ENCODE results near the gene FZR1.
"Not testable (repeated sequence)": the region's sequence is repeated elsewhere in the genome, so short reads cannot be mapped to it uniquely, and the experiment has no call there.

Gene FZR1

GRCh38 chr19:3570042-3570441 is 63.9 kb downstream of the FZR1 start:
- H3K36me3 ChIP-seq (ENCODE audit: insufficient read depth, low read length); H3K27me3 ChIP-seq (ENCODE audit: insufficient read depth, low read length); H2AFZ ChIP-seq (ENCODE audit: low read depth, low read length): not testable (repeated sequence)

GRCh38 chr19:3570606-3571011 is 64.5 kb downstream of the FZR1 start:
- Histone ChIP-seq H3K36me3 (ENCODE audit: insufficient read depth, low read length) (peaks cover 9% of the 10 kb centered on the region), H3K4me3 (ENCODE audit: low read length) (no peak overlapping the region)

More at GRCh38 chr19:3570042-3570441, 63.9 kb downstream of the FZR1 start:
- H3K4me1 ChIP-seq (ENCODE audit: insufficient read depth, low read length); H3K4me3 ChIP-seq (ENCODE audit: low read length); H3K9me3 ChIP-seq (ENCODE audit: low read length): not testable (repeated sequence)

GRCh38 chr19:3572132-3572854 is 66.2 kb downstream of the FZR1 start:
- peak overlapping the region; percentile 68 for H2AFZ ChIP-seq (ENCODE audit: low read depth, low read length)
- peak overlapping the region; percentile 55 for H3K4me3 ChIP-seq (ENCODE audit: low read length)
- H3K27me3 ChIP-seq (ENCODE audit: insufficient read depth, low read length) = no peaks in the 10 kb centered on the region
- H3K36me3 ChIP-seq (ENCODE audit: insufficient read depth, low read length) = peaks cover 20% of the 10 kb centered on the region
- no peaks in the 10 kb centered on the region for H3K9me3 ChIP-seq (ENCODE audit: low read length)
- H3K4me1 ChIP-seq (ENCODE audit: insufficient read depth, low read length) = peaks cover 4% of the 10 kb centered on the region

More at GRCh38 chr19:3570606-3571011, 64.5 kb downstream of the FZR1 start:
- no peaks in the 10 kb centered on the region for H3K27me3 ChIP-seq (ENCODE audit: insufficient read depth, low read length)
- H3K9me3 ChIP-seq (ENCODE audit: low read length) = no peaks in the 10 kb centered on the region
- peaks cover 4% of the 10 kb centered on the region for H3K4me1 ChIP-seq (ENCODE audit: insufficient read depth, low read length)
- no peak overlapping the region for H2AFZ ChIP-seq (ENCODE audit: low read depth, low read length)

DNA sequence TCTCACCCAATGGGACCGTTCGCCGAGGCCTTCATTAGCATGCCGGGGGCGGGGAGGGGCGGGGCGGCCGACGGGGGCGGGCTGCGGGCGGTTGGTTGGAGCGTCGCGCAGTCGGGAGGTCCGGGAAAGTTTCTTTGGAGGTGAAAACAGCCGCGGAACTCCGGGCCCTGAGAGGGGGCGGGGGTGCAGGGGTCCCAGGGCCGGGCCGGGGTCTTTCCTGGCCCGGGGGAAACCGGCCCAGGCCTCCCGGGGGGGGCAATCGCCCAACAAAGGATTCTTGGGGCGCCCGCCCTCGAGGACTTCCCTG is 66.7 kb downstream of the FZR1 start, which contains the start of gene HMG20B:
HMG20B (plus strand) TSS at position 90 of the 307 bp plus-strand sequence. CDS start 366 bp downstream, outside the sequence.
- no peaks in the 10 kb centered on the region for H3K27me3 ChIP-seq (ENCODE audit: insufficient read depth, low read length)
- no peaks in the 10 kb centered on the region for H3K9me3 ChIP-seq (ENCODE audit: low read length)
- H3K36me3 ChIP-seq (ENCODE audit: insufficient read depth, low read length) = peaks cover 20% of the 10 kb centered on the region
- peak within 1 kb of the TSS; percentile 69 for H2AFZ ChIP-seq (ENCODE audit: low read depth, low read length)
- peak within 1 kb of the TSS; percentile 98 for H3K4me3 ChIP-seq (ENCODE audit: low read length)
- peaks cover 4% of the 10 kb centered on the region for H3K4me1 ChIP-seq (ENCODE audit: insufficient read depth, low read length)

DNA sequence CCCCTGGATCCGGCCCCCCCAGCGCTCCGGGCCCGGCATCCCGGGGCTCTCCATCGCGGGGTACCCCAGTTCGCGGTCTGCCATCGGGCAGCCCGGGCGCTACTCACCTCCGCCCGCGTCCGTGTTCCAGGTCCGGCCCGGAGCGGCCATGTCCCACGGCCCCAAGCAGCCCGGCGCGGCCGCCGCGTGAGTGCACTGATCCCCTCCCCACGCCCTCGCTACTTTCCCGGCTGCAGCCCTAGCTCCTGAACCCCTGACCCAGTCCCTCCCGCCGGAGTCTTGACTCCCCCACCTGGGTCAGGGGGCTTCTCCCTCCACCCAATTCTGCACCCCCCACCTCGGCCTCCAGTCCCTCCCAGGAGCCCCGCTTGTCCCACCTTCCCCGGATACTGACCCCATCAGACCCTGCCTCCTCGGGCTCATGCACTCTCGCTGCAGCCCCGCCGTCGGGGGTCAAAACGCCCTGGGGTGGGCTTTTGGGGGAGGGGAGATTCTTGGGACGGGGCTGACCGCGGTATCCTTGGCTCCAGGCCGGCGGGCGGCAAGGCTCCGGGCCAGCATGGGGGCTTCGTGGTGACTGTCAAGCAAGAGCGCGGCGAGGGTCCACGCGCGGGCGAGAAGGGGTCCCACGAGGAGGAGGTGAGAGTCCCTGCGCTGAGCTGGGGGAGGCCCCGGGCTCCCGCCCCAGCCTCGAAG is 67.2 kb downstream of the FZR1 start:
- Histone ChIP-seq H3K36me3 (ENCODE audit: insufficient read depth, low read length) (peaks cover 20% of the 10 kb centered on the region), H3K4me3 (ENCODE audit: low read length) (peak overlapping the region; percentile 98), H3K27me3 (ENCODE audit: insufficient read depth, low read length) (no peaks in the 10 kb centered on the region), H3K9me3 (ENCODE audit: low read length) (no peaks in the 10 kb centered on the region), H2AFZ (ENCODE audit: low read depth, low read length) (peak overlapping the region; percentile 69), H3K4me1 (ENCODE audit: insufficient read depth, low read length) (peaks cover 4% of the 10 kb centered on the region)

GRCh38 chr19:3573858-3574637 is 67.9 kb downstream of the FZR1 start:
- peaks cover 20% of the 10 kb centered on the region for H3K36me3 ChIP-seq (ENCODE audit: insufficient read depth, low read length)
- H2AFZ ChIP-seq (ENCODE audit: low read depth, low read length) = no peak overlapping the region
- no peaks in the 10 kb centered on the region for H3K27me3 ChIP-seq (ENCODE audit: insufficient read depth, low read length)
- peak overlapping the region; percentile 98 for H3K4me3 ChIP-seq (ENCODE audit: low read length)
- peaks cover 4% of the 10 kb centered on the region for H3K4me1 ChIP-seq (ENCODE audit: insufficient read depth, low read length)
- H3K9me3 ChIP-seq (ENCODE audit: low read length) = no peaks in the 10 kb centered on the region

GRCh38 chr19:3575260-3575741 is 69.2 kb downstream of the FZR1 start:
- Histone ChIP-seq H3K4me3 (ENCODE audit: low read length) (no peak overlapping the region), H3K27me3 (ENCODE audit: insufficient read depth, low read length) (no peaks in the 10 kb centered on the region), H3K36me3 (ENCODE audit: insufficient read depth, low read length) (peaks cover 20% of the 10 kb centered on the region), H3K4me1 (ENCODE audit: insufficient read depth, low read length) (peaks cover 7% of the 10 kb centered on the region), H2AFZ (ENCODE audit: low read depth, low read length) (no peak overlapping the region), H3K9me3 (ENCODE audit: low read length) (no peaks in the 10 kb centered on the region)

- no peaks in the 10 kb centered on the region for H3K27me3 ChIP-seq (ENCODE audit: insufficient read depth, low read length)
- no peak overlapping the region for H2AFZ ChIP-seq (ENCODE audit: low read depth, low read length)
- H3K36me3 ChIP-seq (ENCODE audit: insufficient read depth, low read length) = peaks cover 20% of the 10 kb centered on the region
- peaks cover 7% of the 10 kb centered on the region for H3K4me1 ChIP-seq (ENCODE audit: insufficient read depth, low read length)
- H3K9me3 ChIP-seq (ENCODE audit: low read length) = no peaks in the 10 kb centered on the region
- H3K4me3 ChIP-seq (ENCODE audit: low read length) = no peak overlapping the region
Observed at GRCh38 chr19:3575949-3576673, 70.0 kb downstream of the FZR1 start.

GRCh38 chr19:3576696-3577443 is 70.8 kb downstream of the FZR1 start:
- Histone ChIP-seq H3K4me3 (ENCODE audit: low read length) (no peak overlapping the region), H2AFZ (ENCODE audit: low read depth, low read length) (no peak overlapping the region)

DNA sequence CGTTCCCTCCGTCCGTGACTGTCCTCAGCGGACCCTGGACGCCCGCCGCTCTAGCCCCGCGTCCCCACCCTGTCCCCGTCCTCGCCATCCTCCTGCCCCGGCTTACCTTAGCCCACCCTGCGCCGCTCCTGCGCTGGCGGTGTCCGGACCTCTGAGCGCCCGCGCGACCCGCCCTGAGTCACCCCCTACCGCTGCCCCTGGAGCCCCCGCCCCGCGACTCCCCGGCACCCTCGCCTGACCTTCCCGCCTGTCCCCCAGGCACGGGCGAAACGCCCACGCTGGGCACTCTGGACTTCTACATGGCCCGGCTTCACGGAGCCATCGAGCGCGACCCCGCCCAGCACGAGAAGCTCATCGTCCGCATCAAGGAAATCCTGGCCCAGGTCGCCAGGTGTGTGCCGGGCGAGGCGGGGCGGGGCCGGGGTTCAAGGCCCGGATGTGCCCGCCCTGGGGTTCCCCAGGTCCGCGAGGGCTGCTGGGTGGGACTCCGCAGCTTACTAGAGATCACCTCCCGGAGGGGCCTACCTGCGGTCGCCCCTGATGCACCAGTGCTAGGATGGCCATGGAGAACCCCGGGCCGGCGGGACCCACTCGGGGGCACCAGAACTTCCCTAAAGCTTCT is 71.7 kb downstream of the FZR1 start:
- Histone ChIP-seq H3K27me3 (ENCODE audit: insufficient read depth, low read length) (peaks cover 2% of the 10 kb centered on the region), H3K4me3 (ENCODE audit: low read length) (no peak overlapping the region)

More at GRCh38 chr19:3576696-3577443, 70.8 kb downstream of the FZR1 start:
- peaks cover 7% of the 10 kb centered on the region for H3K4me1 ChIP-seq (ENCODE audit: insufficient read depth, low read length)
- H3K36me3 ChIP-seq (ENCODE audit: insufficient read depth, low read length) = peaks cover 20% of the 10 kb centered on the region
- no peaks in the 10 kb centered on the region for H3K9me3 ChIP-seq (ENCODE audit: low read length)
- H3K27me3 ChIP-seq (ENCODE audit: insufficient read depth, low read length) = no peaks in the 10 kb centered on the region

GRCh38 chr19:3578390-3578789 is 72.3 kb downstream of the FZR1 start:
- H3K9me3 ChIP-seq (ENCODE audit: low read length) = no peaks in the 10 kb centered on the region
- H2AFZ ChIP-seq (ENCODE audit: low read depth, low read length) = no peak overlapping the region
- H3K4me1 ChIP-seq (ENCODE audit: insufficient read depth, low read length) = peaks cover 4% of the 10 kb centered on the region
- H3K4me3 ChIP-seq (ENCODE audit: low read length) = no peak overlapping the region
- H3K36me3 ChIP-seq (ENCODE audit: insufficient read depth, low read length) = peaks cover 20% of the 10 kb centered on the region
- peaks cover 3% of the 10 kb centered on the region for H3K27me3 ChIP-seq (ENCODE audit: insufficient read depth, low read length)

More for the DNA sequence above, 71.7 kb downstream of the FZR1 start:
- H3K9me3 ChIP-seq (ENCODE audit: low read length) = no peaks in the 10 kb centered on the region
- peaks cover 4% of the 10 kb centered on the region for H3K4me1 ChIP-seq (ENCODE audit: insufficient read depth, low read length)
- H3K36me3 ChIP-seq (ENCODE audit: insufficient read depth, low read length) = peaks cover 20% of the 10 kb centered on the region
- no peak overlapping the region for H2AFZ ChIP-seq (ENCODE audit: low read depth, low read length)
